ENCODE data around the gene PSMC3. TPM values are rescaled to one million over a fixed set of nuclear protein-coding genes. Genes with fewer than 3 reads are reported as not detected.

PSMC3 gene
- total RNA-seq, 1 donor from 2014 or later = 97.2 TPM

DNA sequence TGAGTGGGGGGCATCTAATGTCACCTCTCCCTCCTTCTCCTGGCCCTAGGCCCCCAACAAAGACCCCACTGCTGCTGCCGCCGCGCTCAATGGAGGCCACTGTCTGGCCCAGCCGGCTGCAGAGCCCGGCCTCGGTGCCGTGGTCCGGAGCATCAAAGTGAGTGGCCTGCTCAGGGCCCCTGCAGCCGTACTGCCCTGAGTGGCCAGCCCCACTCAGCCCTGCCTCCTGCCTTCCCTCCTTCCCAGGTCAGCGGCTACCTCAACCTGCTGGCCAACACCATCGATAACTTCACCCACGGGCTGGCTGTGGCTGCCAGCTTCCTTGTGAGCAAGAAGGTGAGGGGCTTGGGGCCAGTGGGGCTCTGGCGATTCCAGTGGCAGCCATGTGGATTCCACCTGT lies 12.9 kb downstream of the PSMC3 start:
- TF ChIP-seq, protein P1, sequence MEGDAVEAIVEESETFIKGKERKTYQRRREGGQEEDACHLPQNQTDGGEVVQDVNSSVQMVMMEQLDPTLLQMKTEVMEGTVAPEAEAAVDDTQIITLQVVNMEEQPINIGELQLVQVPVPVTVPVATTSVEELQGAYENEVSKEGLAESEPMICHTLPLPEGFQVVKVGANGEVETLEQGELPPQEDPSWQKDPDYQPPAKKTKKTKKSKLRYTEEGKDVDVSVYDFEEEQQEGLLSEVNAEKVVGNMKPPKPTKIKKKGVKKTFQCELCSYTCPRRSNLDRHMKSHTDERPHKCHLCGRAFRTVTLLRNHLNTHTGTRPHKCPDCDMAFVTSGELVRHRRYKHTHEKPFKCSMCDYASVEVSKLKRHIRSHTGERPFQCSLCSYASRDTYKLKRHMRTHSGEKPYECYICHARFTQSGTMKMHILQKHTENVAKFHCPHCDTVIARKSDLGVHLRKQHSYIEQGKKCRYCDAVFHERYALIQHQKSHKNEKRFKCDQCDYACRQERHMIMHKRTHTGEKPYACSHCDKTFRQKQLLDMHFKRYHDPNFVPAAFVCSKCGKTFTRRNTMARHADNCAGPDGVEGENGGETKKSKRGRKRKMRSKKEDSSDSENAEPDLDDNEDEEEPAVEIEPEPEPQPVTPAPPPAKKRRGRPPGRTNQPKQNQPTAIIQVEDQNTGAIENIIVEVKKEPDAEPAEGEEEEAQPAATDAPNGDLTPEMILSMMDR (IDR thresholded peaks at IDR 0.05; ENCODE audit: unreplicated experiment) = no peak
- peak overlapping the region; percentile 39 for H3K27ac Mint-ChIP-seq
- peaks cover 24% of the 10 kb centered on the region for H3K4me1 Mint-ChIP-seq
- peaks cover 6% of the 10 kb centered on the region for H3K36me3 Mint-ChIP-seq
- DNase-seq (ENCODE audit: low spot score in 2 of 2, unreplicated experiment in 2 of 2) = no peak
- H3K4me3 Mint-ChIP-seq = no peak overlapping the region
- no peaks in the 10 kb centered on the region for H3K9me3 Mint-ChIP-seq
- H3K27me3 Mint-ChIP-seq (ENCODE audit: low read depth) = no peaks in the 10 kb centered on the region

DNA sequence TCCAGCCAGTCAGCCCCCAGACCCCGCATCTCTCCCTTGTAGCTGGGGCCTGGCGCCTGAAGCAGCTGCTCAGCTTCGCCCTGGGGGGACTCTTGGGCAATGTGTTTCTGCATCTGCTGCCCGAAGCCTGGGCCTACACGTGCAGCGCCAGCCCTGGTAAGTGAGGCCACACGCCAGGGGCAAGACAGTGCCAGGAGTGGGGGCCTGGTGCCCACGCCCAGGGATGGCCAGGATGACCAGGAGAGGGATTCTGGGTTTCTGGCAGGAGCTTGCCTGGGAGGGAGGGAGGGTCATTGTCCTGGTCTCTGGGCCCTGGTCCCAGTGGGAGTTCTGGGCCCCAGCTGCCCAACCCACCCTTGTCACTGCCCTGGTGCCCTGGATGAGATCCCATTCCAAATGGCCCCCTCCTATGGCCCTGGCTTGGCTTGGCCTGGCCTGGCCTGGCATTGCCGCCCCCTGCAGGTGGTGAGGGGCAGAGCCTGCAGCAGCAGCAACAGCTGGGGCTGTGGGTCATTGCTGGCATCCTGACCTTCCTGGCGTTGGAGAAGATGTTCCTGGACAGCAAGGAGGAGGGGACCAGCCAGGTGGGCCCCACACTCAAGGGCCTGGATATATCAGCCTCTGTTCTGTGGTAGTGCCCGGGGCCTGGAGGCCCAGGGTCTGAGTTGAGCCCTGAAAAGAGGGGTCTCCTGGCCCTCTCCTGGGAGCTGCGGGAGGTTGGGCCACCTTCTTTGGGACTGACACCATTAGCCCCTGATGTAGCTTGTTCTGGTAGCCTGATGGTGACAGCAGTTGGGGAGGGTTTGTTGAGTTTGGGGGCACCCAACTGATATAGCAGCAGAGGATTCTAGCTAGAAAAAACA lies 14.1 kb downstream of the PSMC3 start:
- no peak overlapping the region for H3K4me3 Mint-ChIP-seq
- no peaks in the 10 kb centered on the region for H3K27me3 Mint-ChIP-seq (ENCODE audit: low read depth)
- no peak overlapping the region for H3K27ac Mint-ChIP-seq
- no peaks in the 10 kb centered on the region for H3K9me3 Mint-ChIP-seq
- TF ChIP-seq, protein P1 (IDR thresholded peaks at IDR 0.05; ENCODE audit: unreplicated experiment) = peak; percentile 21
- DNase-seq (ENCODE audit: low spot score in 2 of 2, unreplicated experiment in 2 of 2) = no peak
- H3K36me3 Mint-ChIP-seq = peaks cover 2% of the 10 kb centered on the region
- peaks cover 30% of the 10 kb centered on the region for H3K4me1 Mint-ChIP-seq

DNA sequence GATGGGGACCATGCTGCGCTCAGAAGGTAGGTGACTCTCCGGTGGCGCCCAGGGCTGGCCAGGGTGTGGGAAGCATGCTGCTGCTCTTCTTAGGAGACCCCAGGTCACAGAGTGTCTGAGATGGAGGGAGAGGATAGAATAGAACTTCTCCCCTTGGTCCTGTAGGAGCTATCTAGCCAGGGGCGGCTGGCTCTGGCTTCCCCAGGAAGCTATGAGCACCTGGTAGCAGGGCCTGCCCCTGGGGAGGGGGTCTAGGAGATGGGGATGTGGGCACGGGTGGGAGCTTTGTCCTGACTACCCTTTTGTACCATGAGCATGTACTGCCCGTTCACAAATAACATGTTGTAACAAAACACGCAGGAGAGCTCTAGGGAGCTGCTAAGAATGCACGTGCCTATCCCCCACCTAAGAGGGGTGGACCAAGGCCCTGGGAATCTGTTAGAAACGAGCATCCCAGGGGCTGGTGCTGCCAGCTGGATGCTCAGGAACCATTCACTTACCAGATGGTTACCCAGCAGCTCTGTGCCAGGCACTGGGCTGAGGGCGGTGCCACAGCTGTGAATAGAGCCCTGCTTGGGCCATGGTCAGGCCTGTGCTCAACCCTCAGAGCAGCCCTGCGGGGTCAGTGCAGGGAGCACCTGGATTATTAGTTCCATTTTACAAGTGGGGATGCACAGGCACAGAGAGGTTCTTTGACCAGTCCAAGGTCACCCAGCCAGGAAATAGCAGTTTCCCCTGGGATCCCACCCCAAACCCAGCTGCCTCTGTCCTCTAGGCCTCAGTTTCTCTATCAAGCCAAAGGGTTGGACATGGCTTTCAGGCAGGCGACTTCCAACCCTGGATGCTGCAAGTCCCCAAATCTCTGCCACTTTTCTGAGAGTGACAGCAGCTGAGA lies 15.6 kb downstream of the PSMC3 start:
- TF ChIP-seq, protein P1 (IDR thresholded peaks at IDR 0.05; ENCODE audit: unreplicated experiment) = no peak
- Mint-ChIP-seq H3K27ac (no peak overlapping the region), H3K4me1 (peaks cover 25% of the 10 kb centered on the region), H3K9me3 (no peaks in the 10 kb centered on the region), H3K4me3 (peak overlapping the region; percentile 26), H3K27me3 (ENCODE audit: low read depth) (no peaks in the 10 kb centered on the region), H3K36me3 (peaks cover 2% of the 10 kb centered on the region)
- DNase-seq (ENCODE audit: low spot score in 2 of 2, unreplicated experiment in 2 of 2) = no peak

DNA sequence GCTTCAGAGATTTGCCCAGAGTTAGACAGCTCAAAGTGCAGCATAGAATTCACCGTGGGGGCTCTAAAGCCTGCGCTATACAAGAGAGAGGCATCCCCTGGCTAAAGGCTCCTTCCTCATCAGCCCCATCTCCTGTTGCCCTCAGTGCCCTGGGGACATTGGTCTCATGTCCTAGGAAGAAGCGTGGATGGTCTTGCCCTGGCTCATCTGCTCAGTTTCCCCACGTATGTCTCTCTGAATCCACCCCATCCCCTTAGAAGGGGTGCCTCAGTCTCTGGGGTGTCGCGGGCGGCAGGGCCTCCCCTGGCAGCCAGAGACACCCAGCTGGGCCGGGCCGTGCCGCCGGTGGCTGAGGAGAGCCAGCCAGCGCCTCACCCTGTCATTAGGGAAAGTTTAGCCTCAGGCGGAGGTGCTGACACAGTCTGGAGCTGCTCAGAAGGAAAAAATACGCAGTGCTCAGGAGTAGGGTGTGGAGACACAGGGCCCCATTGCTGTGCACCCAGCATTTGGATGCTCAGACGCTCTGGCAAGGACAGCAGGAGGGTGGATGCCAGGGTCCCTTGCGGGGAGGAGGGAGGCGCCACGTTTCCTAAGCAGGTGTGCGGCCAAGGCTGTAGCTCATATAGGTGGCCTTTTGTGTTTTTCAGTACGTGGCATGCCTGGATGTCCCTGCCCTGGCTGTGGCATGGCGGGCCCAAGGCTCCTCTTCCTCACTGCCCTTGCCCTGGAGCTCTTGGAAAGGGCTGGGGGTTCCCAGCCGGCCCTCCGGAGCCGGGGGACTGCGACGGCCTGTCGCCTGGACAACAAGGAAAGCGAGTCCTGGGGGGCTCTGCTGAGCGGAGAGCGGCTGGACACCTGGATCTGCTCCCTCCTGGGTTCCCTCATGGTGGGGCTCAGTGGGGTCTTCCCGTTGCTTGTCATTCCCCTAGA lies 16.5 kb downstream of the PSMC3 start:
- TF ChIP-seq, protein P1 (IDR thresholded peaks at IDR 0.05; ENCODE audit: unreplicated experiment) = no peak
- Mint-ChIP-seq H3K27me3 (ENCODE audit: low read depth) (no peaks in the 10 kb centered on the region), H3K4me3 (peak overlapping the region; percentile 94), H3K27ac (peak overlapping the region; percentile 94), H3K4me1 (peaks cover 21% of the 10 kb centered on the region), H3K36me3 (peaks cover 2% of the 10 kb centered on the region), H3K9me3 (no peaks in the 10 kb centered on the region)
- DNase-seq (ENCODE audit: low spot score in 2 of 2, unreplicated experiment in 2 of 2) = no peak

Data from mesothelial cell of epicardium (in vitro differentiated cells).